HEK293 (cell line): ENCODE results near the gene RAB11FIP5.

ENCODE experiments used
- CTCF ChIP-seq: fragments of 450-650 bp; formaldehyde crosslinking; IDR thresholded peaks from 2 replicates; pipeline ENCODE4 v1.5.1; 2016; ENCODE audit warnings: missing biosample characterization, missing genetic modification characterization
- KLF16 ChIP-seq: fragments of 450-650 bp; formaldehyde crosslinking; IDR thresholded peaks from 2 replicates; pipeline ENCODE4 v1.5.1; 2017; ENCODE audit warnings: missing biosample characterization, missing genetic modification characterization
- REPIN1 ChIP-seq: fragments of 450-650 bp; formaldehyde crosslinking; IDR thresholded peaks from 2 replicates; pipeline ENCODE4 v1.5.1; 2017; ENCODE audit warnings: missing biosample characterization, missing genetic modification characterization, low read depth
- TCF7L2 ChIP-seq: IDR thresholded peaks from 2 replicates; pipeline ENCODE4 v1.6.1; 2011; ENCODE audit warnings: low read depth, mild to moderate bottlenecking, inconsistent platforms, low read length, moderate library complexity, borderline replicate concordance
- TRIM28 ChIP-seq: IDR thresholded peaks from 2 replicates; pipeline ENCODE4 v1.6.1; 2011; ENCODE audit warnings: low read length, control low read depth, borderline replicate concordance
- ZBTB21 ChIP-seq: fragments of 450-650 bp; formaldehyde crosslinking; IDR thresholded peaks from 2 replicates; pipeline ENCODE4 v1.5.1; 2017; ENCODE audit warnings: missing biosample characterization, missing genetic modification characterization
- ZFP37 ChIP-seq: fragments of 450-650 bp; formaldehyde crosslinking; IDR thresholded peaks from 2 replicates; pipeline ENCODE4 v1.5.1; 2016; ENCODE audit warnings: missing biosample characterization, missing genetic modification characterization
- ZNF140 ChIP-seq: fragments of 450-650 bp; formaldehyde crosslinking; IDR thresholded peaks from 2 replicates; pipeline ENCODE4 v1.5.1; 2016; ENCODE audit warnings: missing biosample characterization, missing genetic modification characterization
- ZNF175 ChIP-seq: fragments of 450-650 bp; formaldehyde crosslinking; IDR thresholded peaks from 2 replicates; pipeline ENCODE4 v1.5.1; 2016; ENCODE audit warnings: missing biosample characterization, missing genetic modification characterization
- ZNF292 ChIP-seq: fragments of 450-650 bp; formaldehyde crosslinking; IDR thresholded peaks from 2 replicates; pipeline ENCODE4 v1.5.1; 2016; ENCODE audit warnings: low read depth, missing biosample characterization, missing genetic modification characterization, borderline replicate concordance
- ZNF585B ChIP-seq: fragments of 450-650 bp; formaldehyde crosslinking; IDR thresholded peaks from 2 replicates; pipeline ENCODE4 v1.5.1; 2016; ENCODE audit warnings: missing biosample characterization, missing genetic modification characterization
- ZNF670 ChIP-seq: fragments of 450-650 bp; formaldehyde crosslinking; IDR thresholded peaks from 2 replicates; pipeline ENCODE4 v1.5.1; 2016; ENCODE audit warnings: missing biosample characterization, missing genetic modification characterization, low read depth
- ZNF785 ChIP-seq: fragments of 450-650 bp; formaldehyde crosslinking; IDR thresholded peaks from 2 replicates; pipeline ENCODE4 v1.5.1; 2016; ENCODE audit warnings: missing biosample characterization, missing genetic modification characterization

GRCh38 chr2:73043276-73043675, 69.5 kb downstream of the RAB11FIP5 start:
- TF ChIP-seq REPIN1 (tag by site-specific recombination) (no peak), TCF7L2 (no peak), ZNF175 (tag by site-specific recombination) (no peak), ZNF140 (tag by site-specific recombination) (no peak), CTCF (tag by site-specific recombination) (no peak), ZNF670 (tag by site-specific recombination) (no peak), ZNF785 (tag by site-specific recombination) (no peak), KLF16 (tag by site-specific recombination) (no peak), ZFP37 (no peak), ZBTB21 (tag by site-specific recombination) (no peak), TRIM28 (no peak), ZNF585B (no peak), ZNF292 (tag by site-specific recombination) (no peak)
